Panc1 (cell line): ENCODE measurements around the gene MTFR2.

ENCODE experiments used
- POLR2AphosphoS5 ChIP-seq: IDR thresholded peaks from 2 replicates; pipeline ENCODE4 v1.6.1; 2012; ENCODE audit warnings: mild to moderate bottlenecking, low read depth, low read length, moderate library complexity
- SIN3A ChIP-seq: IDR thresholded peaks from 2 replicates; pipeline ENCODE4 v1.6.1; 2012; ENCODE audit warnings: low read depth, mild to moderate bottlenecking, low read length, moderate library complexity, borderline replicate concordance; ENCODE audit not compliant: insufficient read depth
- TCF7L2 ChIP-seq: IDR thresholded peaks from 2 replicates; pipeline ENCODE4 v1.6.1; 2011; ENCODE audit warnings: mild to moderate bottlenecking, low read depth, low read length, inconsistent platforms
- TF ChIP-seq, protein P1 (sequence below): fragments of 450-650 bp; IDR thresholded peaks from 2 replicates; pipeline ENCODE4 v1.5.1; 2017; ENCODE audit warnings: mild to moderate bottlenecking
- TF ChIP-seq, protein P2 (sequence below), 2 experiments: IDR thresholded peaks; 2 replicates each; pipeline ENCODE4 v1.6.1; 2011 to 2012; ENCODE audit warnings: low read depth in 2 of 2, control low read depth in 1 of 2, low read length in 1 of 2, mild to moderate bottlenecking in 1 of 2, moderate library complexity in 1 of 2; ENCODE audit not compliant: insufficient read depth in 1 of 2

DNA sequence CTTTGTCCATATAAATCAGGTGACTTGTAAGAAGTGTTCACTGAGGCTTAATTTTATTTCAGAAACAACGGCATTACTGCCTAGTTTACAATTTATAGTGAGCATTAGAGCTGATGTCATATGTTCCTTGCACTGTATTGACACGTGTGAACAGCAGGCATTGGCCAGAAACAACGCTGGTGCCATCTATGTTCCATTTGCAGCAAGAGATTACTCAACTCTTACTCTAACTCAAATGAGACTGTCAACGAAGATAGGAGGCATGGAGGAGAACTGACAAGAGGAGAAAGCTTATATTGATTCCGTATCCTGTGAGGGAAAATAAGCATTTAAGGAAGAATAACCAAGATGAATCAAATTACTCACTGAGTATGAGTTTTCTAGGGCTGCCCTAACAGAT is 48.4 kb downstream of the MTFR2 start:
- TF ChIP-seq, protein P1, sequence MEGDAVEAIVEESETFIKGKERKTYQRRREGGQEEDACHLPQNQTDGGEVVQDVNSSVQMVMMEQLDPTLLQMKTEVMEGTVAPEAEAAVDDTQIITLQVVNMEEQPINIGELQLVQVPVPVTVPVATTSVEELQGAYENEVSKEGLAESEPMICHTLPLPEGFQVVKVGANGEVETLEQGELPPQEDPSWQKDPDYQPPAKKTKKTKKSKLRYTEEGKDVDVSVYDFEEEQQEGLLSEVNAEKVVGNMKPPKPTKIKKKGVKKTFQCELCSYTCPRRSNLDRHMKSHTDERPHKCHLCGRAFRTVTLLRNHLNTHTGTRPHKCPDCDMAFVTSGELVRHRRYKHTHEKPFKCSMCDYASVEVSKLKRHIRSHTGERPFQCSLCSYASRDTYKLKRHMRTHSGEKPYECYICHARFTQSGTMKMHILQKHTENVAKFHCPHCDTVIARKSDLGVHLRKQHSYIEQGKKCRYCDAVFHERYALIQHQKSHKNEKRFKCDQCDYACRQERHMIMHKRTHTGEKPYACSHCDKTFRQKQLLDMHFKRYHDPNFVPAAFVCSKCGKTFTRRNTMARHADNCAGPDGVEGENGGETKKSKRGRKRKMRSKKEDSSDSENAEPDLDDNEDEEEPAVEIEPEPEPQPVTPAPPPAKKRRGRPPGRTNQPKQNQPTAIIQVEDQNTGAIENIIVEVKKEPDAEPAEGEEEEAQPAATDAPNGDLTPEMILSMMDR, result no peak; the same call in 1 of the 2 replicates
- TF ChIP-seq TCF7L2 (no peak), POLR2AphosphoS5 (no peak), SIN3A (no peak)
- TF ChIP-seq, protein P2, sequence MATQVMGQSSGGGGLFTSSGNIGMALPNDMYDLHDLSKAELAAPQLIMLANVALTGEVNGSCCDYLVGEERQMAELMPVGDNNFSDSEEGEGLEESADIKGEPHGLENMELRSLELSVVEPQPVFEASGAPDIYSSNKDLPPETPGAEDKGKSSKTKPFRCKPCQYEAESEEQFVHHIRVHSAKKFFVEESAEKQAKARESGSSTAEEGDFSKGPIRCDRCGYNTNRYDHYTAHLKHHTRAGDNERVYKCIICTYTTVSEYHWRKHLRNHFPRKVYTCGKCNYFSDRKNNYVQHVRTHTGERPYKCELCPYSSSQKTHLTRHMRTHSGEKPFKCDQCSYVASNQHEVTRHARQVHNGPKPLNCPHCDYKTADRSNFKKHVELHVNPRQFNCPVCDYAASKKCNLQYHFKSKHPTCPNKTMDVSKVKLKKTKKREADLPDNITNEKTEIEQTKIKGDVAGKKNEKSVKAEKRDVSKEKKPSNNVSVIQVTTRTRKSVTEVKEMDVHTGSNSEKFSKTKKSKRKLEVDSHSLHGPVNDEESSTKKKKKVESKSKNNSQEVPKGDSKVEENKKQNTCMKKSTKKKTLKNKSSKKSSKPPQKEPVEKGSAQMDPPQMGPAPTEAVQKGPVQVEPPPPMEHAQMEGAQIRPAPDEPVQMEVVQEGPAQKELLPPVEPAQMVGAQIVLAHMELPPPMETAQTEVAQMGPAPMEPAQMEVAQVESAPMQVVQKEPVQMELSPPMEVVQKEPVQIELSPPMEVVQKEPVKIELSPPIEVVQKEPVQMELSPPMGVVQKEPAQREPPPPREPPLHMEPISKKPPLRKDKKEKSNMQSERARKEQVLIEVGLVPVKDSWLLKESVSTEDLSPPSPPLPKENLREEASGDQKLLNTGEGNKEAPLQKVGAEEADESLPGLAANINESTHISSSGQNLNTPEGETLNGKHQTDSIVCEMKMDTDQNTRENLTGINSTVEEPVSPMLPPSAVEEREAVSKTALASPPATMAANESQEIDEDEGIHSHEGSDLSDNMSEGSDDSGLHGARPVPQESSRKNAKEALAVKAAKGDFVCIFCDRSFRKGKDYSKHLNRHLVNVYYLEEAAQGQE (IDR thresholded peaks at IDR 0.05; ENCODE audit: insufficient read depth in 1 of 2, low read depth in 2 of 2, low read length in 1 of 2), result no peak
